ENCODE results near the gene UBA3.

GRCh38 chr3:69129531-69129930, 49.4 kb upstream of the UBA3 start:
- no peak for TF ChIP-seq CTCF (IDR thresholded peaks at IDR 0.05; ENCODE audit: low read length)
- TF ChIP-seq EZH2 (IDR thresholded peaks at IDR 0.05; ENCODE audit: borderline replicate concordance, low read length) = no peak

Data from OCI-LY1 (cell line).